ENCODE results near the gene TMC3.

DNA sequence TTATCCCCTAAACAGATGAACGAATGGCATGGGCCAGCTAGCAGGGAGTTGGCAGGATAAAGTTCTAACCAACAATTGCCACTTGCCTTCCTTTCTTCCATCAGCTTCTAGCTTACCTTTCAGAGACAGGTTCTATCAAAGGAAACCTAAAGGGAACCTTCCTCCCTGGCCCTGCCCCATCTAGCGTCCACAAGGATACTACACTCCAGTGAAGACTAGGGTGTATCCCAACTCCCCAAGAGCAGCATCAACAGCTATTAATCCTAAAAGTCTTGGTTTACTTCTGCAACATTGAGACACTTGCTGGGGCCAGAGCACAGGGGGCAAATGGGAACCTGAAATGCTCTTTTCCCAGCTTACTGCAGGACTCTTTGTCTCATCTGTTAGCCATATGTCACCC, 37.0 kb upstream of the TMC3 start:
- TF ChIP-seq POLR2A (IDR thresholded peaks at IDR 0.05), result no peak
- TF ChIP-seq, protein P1, sequence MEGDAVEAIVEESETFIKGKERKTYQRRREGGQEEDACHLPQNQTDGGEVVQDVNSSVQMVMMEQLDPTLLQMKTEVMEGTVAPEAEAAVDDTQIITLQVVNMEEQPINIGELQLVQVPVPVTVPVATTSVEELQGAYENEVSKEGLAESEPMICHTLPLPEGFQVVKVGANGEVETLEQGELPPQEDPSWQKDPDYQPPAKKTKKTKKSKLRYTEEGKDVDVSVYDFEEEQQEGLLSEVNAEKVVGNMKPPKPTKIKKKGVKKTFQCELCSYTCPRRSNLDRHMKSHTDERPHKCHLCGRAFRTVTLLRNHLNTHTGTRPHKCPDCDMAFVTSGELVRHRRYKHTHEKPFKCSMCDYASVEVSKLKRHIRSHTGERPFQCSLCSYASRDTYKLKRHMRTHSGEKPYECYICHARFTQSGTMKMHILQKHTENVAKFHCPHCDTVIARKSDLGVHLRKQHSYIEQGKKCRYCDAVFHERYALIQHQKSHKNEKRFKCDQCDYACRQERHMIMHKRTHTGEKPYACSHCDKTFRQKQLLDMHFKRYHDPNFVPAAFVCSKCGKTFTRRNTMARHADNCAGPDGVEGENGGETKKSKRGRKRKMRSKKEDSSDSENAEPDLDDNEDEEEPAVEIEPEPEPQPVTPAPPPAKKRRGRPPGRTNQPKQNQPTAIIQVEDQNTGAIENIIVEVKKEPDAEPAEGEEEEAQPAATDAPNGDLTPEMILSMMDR (IDR thresholded peaks at IDR 0.05), result no peak
